NCI-H748 (cell line): Measurements from ENCODE around the gene CDK12.

Experiments used
- DNase-seq: peaks from one replicate; lab custom pipeline; 2025; ENCODE audit not compliant: unreplicated experiment; lab: John Stamatoyannopoulos, UW

Gene CDK12

GRCh38 chr17:39581071-39581758, 119.9 kb downstream of the CDK12 start:
- DNase-seq = no peak

GRCh38 chr17:39581759-39582085, 120.4 kb downstream of the CDK12 start:
- DNase-seq = no peak

GRCh38 chr17:39582658-39583057, 121.4 kb downstream of the CDK12 start:
- no peak for DNase-seq
